ENCODE results near the gene ARHGAP28.
A peak's percentile ranks its signal among the peaks of the same experiment; 100 is the strongest.

The ARHGAP28 gene

DNA sequence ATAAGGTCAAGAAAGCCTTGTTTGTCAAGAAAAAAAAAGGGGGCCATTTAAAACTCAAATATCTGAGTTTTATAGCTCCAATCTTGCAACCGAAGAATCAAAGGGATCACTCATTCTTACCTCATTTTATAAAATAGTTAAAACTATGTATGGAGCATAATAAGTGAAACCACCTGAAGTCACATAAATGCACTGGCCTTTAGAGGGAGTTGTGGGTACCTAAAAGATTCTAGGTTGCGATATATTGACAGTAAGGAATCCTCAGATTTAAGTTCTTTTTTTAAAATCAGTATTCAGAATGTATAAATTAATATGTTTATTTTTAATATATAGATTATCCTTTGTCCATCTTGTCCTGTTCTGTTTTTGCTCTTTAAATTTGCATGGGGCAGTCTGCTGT lies 3.4 kb downstream of the ARHGAP28 start:
- H3K27ac ChIP-seq (ENCODE audit: low read depth, low read length) = no peak overlapping the region
- no peaks in the 10 kb centered on the region for H3K27me3 ChIP-seq (ENCODE audit: insufficient read depth, low read length)

GRCh38 chr18:6733758-6734157 lies 4.2 kb downstream of the ARHGAP28 start:
- no peaks in the 10 kb centered on the region for H3K27me3 ChIP-seq (ENCODE audit: insufficient read depth, low read length)
- no peak overlapping the region for H2AFZ ChIP-seq (ENCODE audit: low read length, unreplicated experiment)
- no peak overlapping the region for H3K4me3 ChIP-seq (ENCODE audit: low read depth, low read length)
- peaks cover 22% of the 10 kb centered on the region for H3K4me1 ChIP-seq (ENCODE audit: control insufficient read depth, insufficient read depth, low read length, unreplicated experiment)
- H3K36me3 ChIP-seq (ENCODE audit: insufficient read depth, low read length) = no peaks in the 10 kb centered on the region
- no peaks in the 10 kb centered on the region for H3K79me2 ChIP-seq (ENCODE audit: control insufficient read depth, insufficient read depth, low read length, unreplicated experiment)
- no peak overlapping the region for H3K27ac ChIP-seq (ENCODE audit: low read depth, low read length)

More for the DNA sequence above, 3.4 kb downstream of the ARHGAP28 start:
- Histone ChIP-seq H3K79me2 (ENCODE audit: control insufficient read depth, insufficient read depth, low read length, unreplicated experiment) (no peaks in the 10 kb centered on the region), H3K4me1 (ENCODE audit: control insufficient read depth, insufficient read depth, low read length, unreplicated experiment) (peaks cover 22% of the 10 kb centered on the region), H3K36me3 (ENCODE audit: insufficient read depth, low read length) (no peaks in the 10 kb centered on the region), H3K4me3 (ENCODE audit: low read depth, low read length) (no peak overlapping the region), H2AFZ (ENCODE audit: low read length, unreplicated experiment) (no peak overlapping the region)

DNA sequence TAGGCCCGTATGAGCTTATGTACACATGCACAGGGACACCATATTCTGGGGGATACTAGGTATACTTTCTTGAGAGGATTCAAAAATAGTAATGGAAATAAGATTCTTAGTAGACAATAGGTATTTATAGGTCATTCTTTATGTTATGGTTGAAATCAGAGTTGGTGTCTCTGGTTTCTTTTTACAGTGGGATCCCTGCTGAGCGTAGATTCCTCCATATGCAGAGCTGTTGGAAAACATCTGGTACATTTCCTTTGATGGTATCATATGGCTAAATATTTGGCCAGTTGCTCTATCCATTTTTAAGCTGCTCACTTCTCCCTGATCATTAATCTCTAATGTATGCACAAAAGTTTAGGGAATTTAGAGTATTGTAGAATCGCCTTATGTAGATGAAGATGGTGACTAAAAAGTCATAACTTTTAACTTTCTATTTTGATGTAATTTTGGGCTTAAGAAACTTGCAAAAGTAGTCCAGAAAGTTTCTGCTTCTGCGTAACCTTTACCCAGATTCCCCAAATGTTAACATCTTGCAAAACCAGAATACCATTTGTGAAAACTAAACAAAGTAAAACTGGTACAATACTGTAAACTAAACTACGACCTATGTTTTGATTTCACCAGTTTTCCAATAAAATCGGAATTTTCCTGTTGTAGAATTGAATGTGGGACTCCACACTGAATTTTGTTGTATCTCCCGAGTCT lies 5.4 kb downstream of the ARHGAP28 start:
- Histone ChIP-seq H3K4me1 (ENCODE audit: control insufficient read depth, insufficient read depth, low read length, unreplicated experiment) (peaks cover 22% of the 10 kb centered on the region), H3K27me3 (ENCODE audit: insufficient read depth, low read length) (no peaks in the 10 kb centered on the region), H3K27ac (ENCODE audit: low read depth, low read length) (no peak overlapping the region), H3K36me3 (ENCODE audit: insufficient read depth, low read length) (no peaks in the 10 kb centered on the region), H3K79me2 (ENCODE audit: control insufficient read depth, insufficient read depth, low read length, unreplicated experiment) (no peaks in the 10 kb centered on the region), H2AFZ (ENCODE audit: low read length, unreplicated experiment) (no peak overlapping the region), H3K4me3 (ENCODE audit: low read depth, low read length) (no peak overlapping the region)

DNA sequence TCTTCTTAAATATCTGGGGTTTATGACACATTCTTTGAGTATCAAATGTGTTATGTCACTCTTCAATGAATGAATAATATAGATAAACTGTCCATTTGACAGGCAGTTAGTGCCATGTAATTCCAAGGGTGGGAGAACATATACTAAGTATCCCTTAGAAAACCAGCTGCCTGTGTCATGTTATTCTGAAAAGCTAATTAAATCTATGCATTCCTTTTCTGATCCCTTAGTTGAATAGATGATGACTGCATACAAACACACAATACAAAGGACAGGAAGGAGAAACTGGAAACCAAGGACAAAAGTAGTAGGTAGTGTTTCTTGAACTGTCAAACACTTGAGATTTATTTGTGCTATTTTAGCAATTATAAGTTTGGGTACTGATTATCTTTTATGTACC lies 8.3 kb downstream of the ARHGAP28 start:
- Histone ChIP-seq H3K79me2 (ENCODE audit: control insufficient read depth, insufficient read depth, low read length, unreplicated experiment) (no peaks in the 10 kb centered on the region), H3K36me3 (ENCODE audit: insufficient read depth, low read length) (no peaks in the 10 kb centered on the region), H3K4me1 (ENCODE audit: control insufficient read depth, insufficient read depth, low read length, unreplicated experiment) (peaks cover 28% of the 10 kb centered on the region), H3K27ac (ENCODE audit: low read depth, low read length) (no peak overlapping the region), H2AFZ (ENCODE audit: low read length, unreplicated experiment) (no peak overlapping the region), H3K27me3 (ENCODE audit: insufficient read depth, low read length) (no peaks in the 10 kb centered on the region), H3K4me3 (ENCODE audit: low read depth, low read length) (no peak overlapping the region)

- Histone ChIP-seq H3K4me1 (ENCODE audit: control insufficient read depth, insufficient read depth, low read length, unreplicated experiment) (peaks cover 28% of the 10 kb centered on the region), H3K79me2 (ENCODE audit: control insufficient read depth, insufficient read depth, low read length, unreplicated experiment) (no peaks in the 10 kb centered on the region), H2AFZ (ENCODE audit: low read length, unreplicated experiment) (no peak overlapping the region), H3K36me3 (ENCODE audit: insufficient read depth, low read length) (no peaks in the 10 kb centered on the region), H3K27ac (ENCODE audit: low read depth, low read length) (no peak overlapping the region), H3K4me3 (ENCODE audit: low read depth, low read length) (no peak overlapping the region), H3K27me3 (ENCODE audit: insufficient read depth, low read length) (no peaks in the 10 kb centered on the region)
These were observed 9.1 kb downstream of the ARHGAP28 start for GRCh38 chr18:6738622-6739021.

GRCh38 chr18:6741232-6741663 lies 11.7 kb downstream of the ARHGAP28 start:
- no peaks in the 10 kb centered on the region for H3K79me2 ChIP-seq (ENCODE audit: control insufficient read depth, insufficient read depth, low read length, unreplicated experiment)
- peak overlapping the region; percentile 92 for H2AFZ ChIP-seq (ENCODE audit: low read length, unreplicated experiment)
- H3K36me3 ChIP-seq (ENCODE audit: insufficient read depth, low read length) = no peaks in the 10 kb centered on the region
- peak overlapping the region; percentile 64 for H3K4me3 ChIP-seq (ENCODE audit: low read depth, low read length)
- peaks cover 41% of the 10 kb centered on the region for H3K4me1 ChIP-seq (ENCODE audit: control insufficient read depth, insufficient read depth, low read length, unreplicated experiment)
- H3K27me3 ChIP-seq (ENCODE audit: insufficient read depth, low read length) = no peaks in the 10 kb centered on the region
- peak overlapping the region; percentile 84 for H3K27ac ChIP-seq (ENCODE audit: low read depth, low read length)

- no peaks in the 10 kb centered on the region for H3K79me2 ChIP-seq (ENCODE audit: control insufficient read depth, insufficient read depth, low read length, unreplicated experiment)
- H3K27ac ChIP-seq (ENCODE audit: low read depth, low read length) = peak overlapping the region; percentile 84
- H2AFZ ChIP-seq (ENCODE audit: low read length, unreplicated experiment) = peak overlapping the region; percentile 92
- H3K4me3 ChIP-seq (ENCODE audit: low read depth, low read length) = peak overlapping the region; percentile 64
- no peaks in the 10 kb centered on the region for H3K36me3 ChIP-seq (ENCODE audit: insufficient read depth, low read length)
- H3K27me3 ChIP-seq (ENCODE audit: insufficient read depth, low read length) = no peaks in the 10 kb centered on the region
- peaks cover 44% of the 10 kb centered on the region for H3K4me1 ChIP-seq (ENCODE audit: control insufficient read depth, insufficient read depth, low read length, unreplicated experiment)
These were observed 12.3 kb downstream of the ARHGAP28 start for GRCh38 chr18:6741786-6742185.

DNA sequence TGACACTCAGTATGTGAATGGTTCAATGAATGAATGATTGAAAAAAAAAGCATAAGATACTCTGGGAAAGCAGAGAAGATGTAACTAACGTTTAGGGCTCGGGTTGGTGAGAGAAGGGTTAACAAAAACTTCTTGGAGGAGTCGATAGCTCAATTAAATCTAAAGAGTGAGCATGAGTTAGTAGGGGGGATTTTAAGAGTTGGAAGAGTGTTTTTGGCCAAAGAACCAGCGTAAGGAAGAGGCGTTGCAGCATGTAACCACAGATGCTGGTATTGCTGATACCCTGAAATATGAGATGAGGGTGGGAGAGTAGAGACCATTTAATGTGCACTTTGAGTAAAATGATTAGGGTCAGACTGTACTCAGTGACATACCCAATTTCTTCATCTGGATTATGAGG lies 14.5 kb downstream of the ARHGAP28 start:
- Histone ChIP-seq H3K27me3 (ENCODE audit: insufficient read depth, low read length) (no peaks in the 10 kb centered on the region), H3K4me3 (ENCODE audit: low read depth, low read length) (no peak overlapping the region), H3K27ac (ENCODE audit: low read depth, low read length) (no peak overlapping the region), H3K36me3 (ENCODE audit: insufficient read depth, low read length) (no peaks in the 10 kb centered on the region), H3K79me2 (ENCODE audit: control insufficient read depth, insufficient read depth, low read length, unreplicated experiment) (no peaks in the 10 kb centered on the region), H3K4me1 (ENCODE audit: control insufficient read depth, insufficient read depth, low read length, unreplicated experiment) (peaks cover 56% of the 10 kb centered on the region), H2AFZ (ENCODE audit: low read length, unreplicated experiment) (no peak overlapping the region)

- Histone ChIP-seq H3K4me1 (ENCODE audit: control insufficient read depth, insufficient read depth, low read length, unreplicated experiment) (peaks cover 56% of the 10 kb centered on the region), H3K4me3 (ENCODE audit: low read depth, low read length) (no peak overlapping the region), H3K27me3 (ENCODE audit: insufficient read depth, low read length) (no peaks in the 10 kb centered on the region), H3K27ac (ENCODE audit: low read depth, low read length) (no peak overlapping the region), H2AFZ (ENCODE audit: low read length, unreplicated experiment) (no peak overlapping the region), H3K36me3 (ENCODE audit: insufficient read depth, low read length) (no peaks in the 10 kb centered on the region), H3K79me2 (ENCODE audit: control insufficient read depth, insufficient read depth, low read length, unreplicated experiment) (no peaks in the 10 kb centered on the region)
These were observed 15.4 kb downstream of the ARHGAP28 start for GRCh38 chr18:6744816-6745455.

- Histone ChIP-seq H3K4me1 (ENCODE audit: control insufficient read depth, insufficient read depth, low read length, unreplicated experiment) (peaks cover 52% of the 10 kb centered on the region), H3K36me3 (ENCODE audit: insufficient read depth, low read length) (no peaks in the 10 kb centered on the region), H3K27ac (ENCODE audit: low read depth, low read length) (no peak overlapping the region), H2AFZ (ENCODE audit: low read length, unreplicated experiment) (no peak overlapping the region), H3K4me3 (ENCODE audit: low read depth, low read length) (no peak overlapping the region), H3K27me3 (ENCODE audit: insufficient read depth, low read length) (no peaks in the 10 kb centered on the region), H3K79me2 (ENCODE audit: control insufficient read depth, insufficient read depth, low read length, unreplicated experiment) (no peaks in the 10 kb centered on the region)
These were observed 16.1 kb downstream of the ARHGAP28 start for GRCh38 chr18:6745504-6746031.
